H1 (cell line): Measurements from ENCODE around the gene SPAG8. TPM values are rescaled to one million over a fixed set of nuclear protein-coding genes. Genes with fewer than 3 reads are reported as not detected.

Experiments
- CTCF ChIA-PET: fragments of 300-600 bp; sonication (Branson Sonifier 250); formaldehyde crosslinking; loops from one replicate; lab custom pipeline; 2021; ENCODE audit not compliant: partially characterized antibody; lab: Charles Lee
- POLR2A ChIA-PET: fragments of 300-600 bp; sonication (Branson Sonifier 250); formaldehyde crosslinking; loops from one replicate; lab custom pipeline; 2021; ENCODE audit warnings: inconsistent platforms; ENCODE audit not compliant: partially characterized antibody; lab: Charles Lee
- DNase-seq, 2 experiments: peaks; one replicate each; pipeline versions ENCODE4 v3.0.0 to v3.0.0-alpha.2; 2010 to 2022; ENCODE audit warnings: low spot score in 2 of 2, low read depth in 1 of 2, mixed read lengths in 1 of 2
- FAIRE-seq: peaks from 2 replicates; lab custom pipeline; 2011; peaks lifted over from hg19 to GRCh38; lab: Jason Lieb, UNC
- H2AFZ ChIP-seq: 2 replicates; pipeline ENCODE4 v1.8.1; 2012; ENCODE audit warnings: low read length, inconsistent platforms
- H2AK5ac ChIP-seq: 2 replicates; pipeline ENCODE4 v1.6.1; 2013; ENCODE audit warnings: low read depth, low read length
- H2BK120ac ChIP-seq: replicated peaks from 2 replicates; pipeline ENCODE3; 2013; ENCODE audit warnings: low read depth, low read length, inconsistent platforms
- H2BK12ac ChIP-seq: 2 replicates; pipeline ENCODE4 v1.6.1; 2013; ENCODE audit warnings: low read depth, low read length
- H2BK15ac ChIP-seq: 2 replicates; pipeline ENCODE4 v1.6.1; 2013; ENCODE audit warnings: low read length
- H2BK20ac ChIP-seq: 2 replicates; pipeline ENCODE4 v1.6.1; 2013; ENCODE audit warnings: low read length
- H2BK5ac ChIP-seq: 2 replicates; pipeline ENCODE4 v1.6.1; 2013; ENCODE audit warnings: low read depth, low read length
- H3K14ac ChIP-seq: 2 replicates; pipeline ENCODE4 v1.6.1; 2013; ENCODE audit warnings: inconsistent platforms; ENCODE audit not compliant: insufficient read length
- H3K18ac ChIP-seq: 2 replicates; pipeline ENCODE4 v1.6.1; 2013; ENCODE audit warnings: low read length; ENCODE audit errors: extremely low read depth
- H3K23ac ChIP-seq: 2 replicates; pipeline ENCODE4 v1.6.1; 2013; ENCODE audit warnings: inconsistent platforms; ENCODE audit not compliant: insufficient read length
- H3K23me2 ChIP-seq: 2 replicates; pipeline ENCODE4 v1.6.1; 2013; ENCODE audit warnings: low read depth, low read length
- H3K27ac ChIP-seq: 2 replicates; pipeline ENCODE4 v1.6.1; 2011; ENCODE audit warnings: low read depth, low read length, inconsistent platforms
- H3K27me3 ChIP-seq, 4 experiments: replicated peaks in 1 of 4; 1 replicate in 1 of 4; 2 replicates in 3 of 4; pipeline versions ENCODE4 v1.6.1 to v1.8.1; 2011 to 2013; ENCODE audit warnings: low read length in 3 of 4, mild to moderate bottlenecking in 3 of 4, inconsistent platforms in 2 of 4, mixed read lengths in 2 of 4, moderate library complexity in 1 of 4; ENCODE audit not compliant: control insufficient read depth in 3 of 4, insufficient read depth in 3 of 4; ENCODE audit errors: extremely low read depth in 1 of 4
- H3K36me3 ChIP-seq, 4 experiments: 2 replicates each; pipeline versions ENCODE4 v1.6.1 to v1.8.1; 2011 to 2013; ENCODE audit warnings: mild to moderate bottlenecking in 4 of 4, low read length in 3 of 4, moderate library complexity in 2 of 4, control low read depth in 1 of 4, inconsistent platforms in 1 of 4; ENCODE audit not compliant: insufficient read depth in 4 of 4, control insufficient read depth in 2 of 4
- H3K4ac ChIP-seq: replicated peaks from 2 replicates; pipeline ENCODE3; 2013; ENCODE audit warnings: low read length, low read depth, mixed read lengths, inconsistent platforms; ENCODE audit not compliant: insufficient read length
- H3K4me1 ChIP-seq, 4 experiments: replicated peaks in 1 of 4; 1 replicate in 1 of 4; 2 replicates in 3 of 4; pipeline versions ENCODE4 v1.6.1 to v1.8.1; 2011 to 2013; ENCODE audit warnings: low read length in 3 of 4, inconsistent platforms in 2 of 4, mixed read lengths in 1 of 4; ENCODE audit not compliant: insufficient read depth in 4 of 4, control insufficient read depth in 3 of 4
- H3K4me2 ChIP-seq, 2 experiments: 2 replicates each; pipeline versions ENCODE4 v1.6.1 to v1.8.1; 2011 to 2013; ENCODE audit warnings: low read depth in 2 of 2, low read length in 2 of 2, control low read depth in 1 of 2, inconsistent platforms in 1 of 2, mild to moderate bottlenecking in 1 of 2; ENCODE audit not compliant: insufficient read depth in 1 of 2
- H3K4me3 ChIP-seq, 4 experiments: fragments of 200-600, 300-600 bp in 1 of 4; sonication (generic), shearing (Covaris generic), sonication (Bioruptor Twin) in 1 of 4; 2 replicates each; pipeline versions ENCODE4 v1.5.1 to v1.8.1; 2011 to 2016; ENCODE audit warnings: low read length in 4 of 4, low read depth in 3 of 4, control low read depth in 2 of 4, inconsistent platforms in 2 of 4, mild to moderate bottlenecking in 2 of 4, mixed read lengths in 1 of 4, moderate library complexity in 1 of 4; ENCODE audit not compliant: insufficient read depth in 2 of 4; ENCODE audit errors: extremely low read depth in 1 of 4
- H3K56ac ChIP-seq: replicated peaks from 2 replicates; pipeline ENCODE3; 2013; ENCODE audit warnings: low read depth, mild to moderate bottlenecking, mixed read lengths, low read length, inconsistent platforms; ENCODE audit not compliant: insufficient read length
- H3K79me1 ChIP-seq: 2 replicates; pipeline ENCODE4 v1.6.1; 2013; ENCODE audit warnings: low read depth, low read length, control low read depth
- H3K79me2 ChIP-seq, 2 experiments: 2 replicates each; pipeline versions ENCODE4 v1.6.1 to v1.8.1; 2012 to 2013; ENCODE audit warnings: low read length in 2 of 2, mild to moderate bottlenecking in 2 of 2, inconsistent platforms in 1 of 2; ENCODE audit not compliant: insufficient read depth in 2 of 2, control insufficient read depth in 1 of 2
- H3K9ac ChIP-seq, 4 experiments: replicated peaks in 1 of 4; 1 replicate in 1 of 4; 2 replicates in 3 of 4; pipeline versions ENCODE4 v1.6.1 to v1.8.1; 2011 to 2013; ENCODE audit warnings: low read depth in 3 of 4, low read length in 3 of 4, control low read depth in 2 of 4, mild to moderate bottlenecking in 2 of 4, moderate library complexity in 2 of 4, inconsistent platforms in 1 of 4; ENCODE audit errors: extremely low read depth in 1 of 4
- H3K9me3 ChIP-seq, 2 experiments: 2 replicates each; pipeline versions ENCODE4 v1.6.1 to v1.8.1; 2012 to 2013; ENCODE audit warnings: mild to moderate bottlenecking in 2 of 2, moderate library complexity in 2 of 2, control low read depth in 1 of 2, inconsistent platforms in 1 of 2, low read depth in 1 of 2, low read length in 1 of 2, mixed read lengths in 1 of 2; ENCODE audit not compliant: insufficient read depth in 2 of 2
- H4K20me1 ChIP-seq, 2 experiments: replicated peaks in 1 of 2; 2 replicates each; pipeline versions ENCODE3 to v1.8.1; 2011 to 2013; ENCODE audit warnings: inconsistent platforms in 2 of 2, low read length in 2 of 2, mild to moderate bottlenecking in 1 of 2; ENCODE audit not compliant: insufficient read depth in 2 of 2, control insufficient read depth in 1 of 2
- H4K5ac ChIP-seq: 2 replicates; pipeline ENCODE4 v1.6.1; 2013; ENCODE audit warnings: low read length, low read depth, mixed read lengths, inconsistent platforms; ENCODE audit not compliant: insufficient read length
- H4K8ac ChIP-seq: 2 replicates; pipeline ENCODE4 v1.8.0; 2013; ENCODE audit warnings: mild to moderate bottlenecking, moderate library complexity, low read length, inconsistent platforms; ENCODE audit not compliant: insufficient read depth; ENCODE audit errors: extremely low read depth
- H4K91ac ChIP-seq: replicated peaks from 2 replicates; pipeline ENCODE3; 2013; ENCODE audit warnings: low read length, mixed read lengths, inconsistent platforms; ENCODE audit not compliant: insufficient read length
- CBX5 ChIP-seq: fragments of 300-800, 300-1000 bp; sonication (generic); IDR thresholded peaks from 2 replicates; pipeline ENCODE4 v1.7.1; 2016; ENCODE audit warnings: antibody characterized with exemption, low read length, low read depth
- FOSL1 ChIP-seq: IDR thresholded peaks from 2 replicates; pipeline ENCODE4 v1.6.1; 2011; ENCODE audit warnings: mild to moderate bottlenecking, low read depth, low read length, moderate library complexity; ENCODE audit not compliant: insufficient read depth
- RAD21 ChIP-seq, 2 experiments: IDR thresholded peaks in 1 of 2; conservative IDR thresholded peaks in 1 of 2; 2 replicates each; pipeline ENCODE4 v1.6.1; 2011; ENCODE audit warnings: low read depth in 2 of 2, low read length in 2 of 2, improper control_type of control experiment in 1 of 2, inconsistent platforms in 1 of 2, mild to moderate bottlenecking in 1 of 2, moderate library complexity in 1 of 2
- SAP30 ChIP-seq: fragments of 300-600 bp; sonication (generic); IDR thresholded peaks from 2 replicates; pipeline ENCODE4 v1.7.1; 2012; ENCODE audit warnings: low read length, moderate library complexity, mild to moderate bottlenecking, inconsistent platforms; ENCODE audit not compliant: insufficient read depth, insufficient replicate concordance
- TAF7 ChIP-seq: optimal IDR thresholded peaks from 2 replicates; pipeline ENCODE3; 2011; ENCODE audit warnings: low read depth, mild to moderate bottlenecking, inconsistent platforms, low read length, moderate library complexity, borderline replicate concordance
- WGBS, 2 experiments: shearing (Covaris generic) in 1 of 2; methylation state at CpG; one replicate each; pipeline versions ENCODE4 v1.1.6 to v1.1.7; 2013 to 2015; ENCODE audit warnings: low lambda C conversion rate in 2 of 2, mixed read lengths in 2 of 2, inconsistent platforms in 1 of 2, low coverage in 1 of 2, missing lambda C conversion rate in 1 of 2; ENCODE audit not compliant: insufficient replicate concordance in 2 of 2, insufficient coverage in 1 of 2, insufficient read length in 1 of 2; ENCODE audit errors: extremely low coverage in 1 of 2, missing lambda C conversion rate in 1 of 2; 5-methylcytosine and 5-hydroxymethylcytosine counted together
- polyA plus RNA-seq, 7 experiments: library from polyadenylated mRNA; depleted of rRNA in 3 of 7; stranded (reverse) in 5 of 7; unstranded in 2 of 7; fragments of >200 nt in 5 of 7; fragments of 200-250 nt in 2 of 7; gene quantifications; 1 replicate in 5 of 7; 2 replicates in 1 of 7; 4 replicates in 1 of 7; pipeline versions ENCODE4 v1.2.1 to v1.2.3, GENCODE V29; 2011 to 2013; ENCODE audit warnings: missing spikeins in 2 of 7, mixed read lengths in 2 of 7
- total RNA-seq: library from RNA; stranded (reverse); fragmentation: NEBNext Ultra II Directional; extraction: Animal tissue kit (Norgen Biotek cat#: 25700); gene quantifications from 2 replicates; pipeline ENCODE4 v1.2.1, GENCODE V29; 2021

SPAG8 gene
- total and polyA plus RNA-seq, 2 of the 8 experiments (the other 6 are each of a cell fraction or from before 2014, with no cell fraction given): 0.37 to 0.44 TPM

DNA sequence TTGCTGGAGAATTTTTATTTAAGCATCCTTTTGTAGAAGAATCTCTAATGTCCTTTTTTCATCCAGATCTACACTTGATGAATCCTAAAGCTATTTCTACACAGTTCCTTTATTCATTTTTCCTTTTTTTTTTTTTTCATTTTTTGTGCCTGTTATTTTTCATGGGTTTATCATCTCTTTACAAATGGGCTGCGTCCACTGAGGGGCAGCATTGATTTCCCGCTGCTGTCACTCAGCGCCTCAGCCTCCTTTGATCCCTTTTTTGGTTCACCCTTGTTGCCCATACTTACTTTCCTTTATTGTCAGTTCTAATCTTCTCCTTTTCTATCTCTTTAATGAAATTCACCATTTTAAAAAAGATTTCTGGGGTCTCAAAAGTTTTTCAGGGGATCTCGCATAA is 52.3 kb downstream of the SPAG8 start:
- no peak for FAIRE-seq
- Histone ChIP-seq H3K56ac (no peak overlapping the region), H3K23ac (no peak overlapping the region), H4K20me1 (no peaks in the 10 kb centered on the region), H3K4me1 (peaks cover 0 to 5% (median 0%) of the 10 kb centered on the region in 4 experiments; a peak in 2 of 7 replicates), H3K4ac (no peak overlapping the region), H3K9ac (no peak overlapping the region), H3K4me3 (no peak overlapping the region), H2BK15ac (no peak overlapping the region), H3K27ac (no peak overlapping the region), H3K36me3 (no peaks in the 10 kb centered on the region), H3K18ac (no peak overlapping the region), H4K5ac (no peak overlapping the region), H3K79me1 (no peaks in the 10 kb centered on the region), H2BK5ac (no peak overlapping the region), H3K23me2 (no peaks in the 10 kb centered on the region; the same call in 1 of the 2 replicates), H3K14ac (no peak overlapping the region), H2AFZ (no peak overlapping the region), H2BK120ac (no peak overlapping the region), H4K91ac (no peak overlapping the region), H2BK12ac (no peak overlapping the region), H3K79me2 (peaks cover 0 to 24% of the 10 kb centered on the region in 2 experiments; a peak in 2 of 4 replicates), H2BK20ac (no peak overlapping the region), H3K9me3 (no peaks in the 10 kb centered on the region), H3K4me2 (no peak overlapping the region), H2AK5ac (no peak overlapping the region), H3K27me3 (no peaks in the 10 kb centered on the region), H4K8ac (no peak overlapping the region)
- DNase-seq: no peak
- POLR2A ChIA-PET: interaction anchor here (0.9 to 2.1 kb wide), 5 partner anchors 9 to 16 kb away, joined by 3 to 8 read pairs (median 4); partner anchors contain the start of genes GBA2 and RGP1
- WGBS, 2 experiments: 86% methylated on average over 4 of the region's 4 CpGs; no CpG with 5 or more reads in 1 of the 2 experiments
- CTCF ChIA-PET: interaction anchor here (1.0 to 1.8 kb wide), 5 partner anchors 15 to 30 kb away, joined by 3 to 4 read pairs (median 4); no protein-coding TSS in a partner anchor
- no peak for TF ChIP-seq SAP30
- TF ChIP-seq CBX5: no peak
- TF ChIP-seq RAD21 (IDR thresholded peaks at IDR 0.05 in 1 of 2, conservative IDR thresholded peaks at IDR 0.05 in 1 of 2; ENCODE audit: low read depth in 2 of 2, low read length in 2 of 2): 0 out of 4 replicates have a peak, but pooled peaks of 1 of the 2 experiments have one; percentile 2
- TF ChIP-seq TAF7: no peak
- no peak for TF ChIP-seq FOSL1
